NCI-H1694 (cell line): ENCODE measurements around the gene ENGASE.
A peak's percentile ranks its signal among the peaks of the same experiment; 100 is the strongest.
"Not testable (repeated sequence)": the region's sequence is repeated elsewhere in the genome, so short reads cannot be mapped to it uniquely, and the experiment has no call there.

Experiments
- DNase-seq: peaks from one replicate; lab custom pipeline; 2025; lab: John Stamatoyannopoulos, UW

The ENGASE gene

DNA sequence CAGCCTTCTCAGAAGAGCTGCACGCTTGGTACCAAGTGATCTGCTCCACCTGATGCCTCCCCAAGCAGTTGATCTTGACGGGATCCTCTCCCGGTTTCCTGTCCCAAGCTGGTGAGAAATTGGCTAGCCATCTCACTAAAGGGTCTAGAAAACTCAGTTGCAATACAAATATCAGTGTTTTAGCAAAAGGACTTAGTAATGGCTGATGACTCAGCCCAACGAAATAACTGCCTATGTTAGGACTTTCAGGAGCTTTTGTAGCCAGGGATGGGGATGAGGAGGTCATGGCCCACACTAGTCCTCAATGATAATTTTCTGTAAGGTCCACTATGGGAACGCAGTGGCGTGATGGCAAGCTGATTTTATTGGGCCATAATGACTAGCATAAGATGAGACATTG lies 23.3 kb upstream of the ENGASE start:
- DNase-seq, result no peak

DNA sequence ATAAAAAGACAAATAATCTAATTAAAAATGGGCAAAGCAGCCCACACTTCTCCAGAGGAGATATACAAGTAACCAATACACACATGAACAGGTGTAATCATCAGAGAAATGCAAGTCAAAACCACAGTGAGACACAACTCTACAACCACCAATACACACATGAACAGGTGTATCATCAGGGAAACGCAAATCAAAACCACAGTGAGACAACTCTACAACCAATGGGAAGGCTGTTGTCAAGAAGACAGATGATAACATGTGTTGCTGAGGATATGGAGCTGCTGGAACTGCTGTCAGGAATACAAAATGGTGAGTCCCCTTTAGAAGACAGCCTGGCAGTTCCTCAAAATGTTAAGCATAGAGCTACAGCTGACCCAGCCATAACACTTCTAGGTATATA lies 22.5 kb upstream of the ENGASE start:
- DNase-seq, result no peak

DNA sequence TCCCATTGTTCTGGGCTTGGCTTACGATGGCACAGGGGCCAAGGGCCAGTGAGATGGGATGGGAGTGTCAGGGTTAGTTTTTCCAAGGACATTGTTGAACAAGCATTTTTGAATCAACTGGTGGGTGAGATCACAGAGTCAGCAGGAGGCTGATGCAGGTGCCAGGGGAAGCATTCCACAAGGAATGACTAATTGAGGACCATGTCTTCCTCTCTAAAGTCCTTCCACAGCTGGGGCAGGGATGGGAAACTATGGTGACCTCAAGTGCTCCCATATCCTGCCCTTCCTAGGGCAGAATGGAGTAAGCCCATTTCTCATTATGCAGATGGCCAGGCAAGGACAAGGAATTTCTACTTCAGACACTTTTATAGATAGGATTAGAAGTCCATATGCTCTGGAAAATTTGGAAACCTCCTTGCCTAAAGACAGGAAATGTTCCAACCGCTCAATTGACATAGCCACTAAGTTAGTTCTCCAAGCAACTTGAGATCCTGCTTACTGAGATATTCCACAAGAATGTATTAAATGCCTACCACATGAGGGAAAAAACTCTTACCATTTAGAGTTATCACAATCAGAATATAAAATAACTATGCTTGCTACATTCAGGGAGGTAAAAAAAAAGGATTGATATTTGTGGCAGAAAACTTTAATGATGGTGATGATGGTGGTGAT lies 21.2 kb upstream of the ENGASE start:
- DNase-seq, result no peak

DNA sequence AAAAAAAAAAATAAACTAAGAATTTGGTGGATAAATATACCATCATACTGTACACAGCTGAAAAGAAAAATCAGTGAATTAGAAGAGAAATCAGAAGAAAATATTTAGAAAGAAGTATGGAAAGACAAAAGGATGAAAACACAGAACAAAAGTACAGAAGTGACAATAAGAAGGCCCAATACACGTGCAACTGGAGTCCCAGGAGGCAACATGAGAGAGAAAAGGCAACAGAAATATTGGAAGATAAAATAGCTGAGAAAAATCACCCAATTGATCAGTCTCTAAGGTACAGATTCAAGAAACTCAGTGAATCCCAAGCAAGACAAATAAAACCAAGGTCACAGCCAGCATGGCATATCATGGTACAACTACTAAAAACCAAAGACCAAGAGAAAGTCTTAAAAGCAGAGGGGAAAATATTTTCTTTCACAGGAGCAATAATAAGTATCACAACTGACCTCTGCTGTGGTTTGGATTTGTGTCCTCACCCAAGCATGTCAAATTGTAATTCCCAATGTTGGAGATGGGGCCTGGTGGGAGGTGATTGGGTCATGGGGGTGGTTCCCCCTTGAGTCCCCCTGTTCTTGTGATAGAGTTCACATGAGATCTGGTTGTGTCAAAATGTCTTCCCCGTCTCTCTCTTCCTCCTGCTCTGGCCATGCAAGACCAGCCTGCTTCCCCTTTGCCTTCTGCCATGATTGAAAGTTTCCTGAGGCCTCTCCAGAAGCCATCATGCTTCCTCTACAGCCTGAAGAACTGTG lies 20.2 kb upstream of the ENGASE start:
- no peak for DNase-seq

- no peak for DNase-seq
These were observed 19.4 kb upstream of the ENGASE start for GRCh38 chr17:79055197-79055596.

DNA sequence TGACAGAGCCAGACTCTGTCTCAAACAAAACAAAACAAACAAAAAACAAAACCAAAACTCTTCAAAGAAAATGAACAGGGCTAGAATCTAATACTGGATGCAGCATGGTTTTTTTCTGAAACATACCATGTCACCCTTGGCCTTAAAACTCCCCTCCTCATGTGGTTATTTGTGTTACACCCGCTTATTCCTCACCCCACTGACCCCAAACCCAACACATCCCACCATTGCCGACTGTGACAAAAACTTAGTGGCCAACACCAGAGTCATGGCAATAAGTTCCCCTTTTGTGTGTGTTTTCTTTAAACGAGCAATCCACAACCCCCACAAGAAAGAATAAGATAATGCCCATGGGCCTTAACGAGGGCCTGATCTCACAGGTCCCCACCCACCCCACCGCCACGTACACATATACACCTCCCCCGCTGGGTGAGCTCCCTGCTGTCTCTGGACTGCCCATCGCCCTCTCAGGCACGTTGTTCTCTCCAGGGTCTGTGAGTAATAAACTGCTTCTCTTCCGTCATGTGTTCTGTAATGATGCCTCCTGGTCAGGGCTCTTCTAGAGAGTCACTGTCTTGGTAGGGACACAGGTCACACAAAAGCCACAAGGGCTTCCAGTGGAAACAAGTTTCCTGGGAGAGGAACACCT lies 16.8 kb upstream of the ENGASE start:
- DNase-seq, result no peak

- no peak for DNase-seq
These were observed 11.9 kb upstream of the ENGASE start for GRCh38 chr17:79062691-79063090.

GRCh38 chr17:79064026-79064425 lies 10.6 kb upstream of the ENGASE start:
- DNase-seq, result no peak

GRCh38 chr17:79065105-79065670 lies 9.4 kb upstream of the ENGASE start:
- peak; percentile 10 for DNase-seq

GRCh38 chr17:79066963-79067362 lies 7.7 kb upstream of the ENGASE start:
- no peak for DNase-seq

- no peak for DNase-seq
These were observed 4.3 kb upstream of the ENGASE start for GRCh38 chr17:79070266-79070880.

DNA sequence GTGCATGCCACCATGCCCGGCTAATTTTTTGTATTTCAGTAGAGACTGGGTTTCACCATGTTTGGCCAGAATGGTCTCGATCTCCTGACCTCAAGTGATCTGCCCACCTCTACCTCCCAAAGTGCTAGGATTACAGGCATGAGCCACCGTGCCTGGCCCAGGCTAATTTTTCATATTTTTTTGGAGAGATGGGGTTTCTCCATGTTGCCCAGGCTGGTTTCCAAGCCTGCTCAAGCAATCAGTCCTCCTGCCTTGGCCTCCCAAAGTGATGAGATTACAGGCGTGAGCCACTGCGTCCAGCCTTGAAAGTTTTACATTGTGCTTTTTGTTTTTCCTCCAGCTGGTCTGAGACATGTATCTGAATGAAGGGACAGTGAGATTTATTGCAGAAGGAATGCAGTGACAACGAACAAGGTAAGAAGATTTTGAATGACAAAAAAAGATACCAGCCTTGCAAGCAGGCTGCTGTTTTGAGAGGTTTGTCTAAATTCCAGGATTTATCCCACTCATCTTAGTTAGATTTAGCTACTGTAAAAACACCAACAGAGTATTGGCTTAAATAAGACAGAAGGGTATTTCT lies 3.4 kb upstream of the ENGASE start:
- DNase-seq, result no peak

DNA sequence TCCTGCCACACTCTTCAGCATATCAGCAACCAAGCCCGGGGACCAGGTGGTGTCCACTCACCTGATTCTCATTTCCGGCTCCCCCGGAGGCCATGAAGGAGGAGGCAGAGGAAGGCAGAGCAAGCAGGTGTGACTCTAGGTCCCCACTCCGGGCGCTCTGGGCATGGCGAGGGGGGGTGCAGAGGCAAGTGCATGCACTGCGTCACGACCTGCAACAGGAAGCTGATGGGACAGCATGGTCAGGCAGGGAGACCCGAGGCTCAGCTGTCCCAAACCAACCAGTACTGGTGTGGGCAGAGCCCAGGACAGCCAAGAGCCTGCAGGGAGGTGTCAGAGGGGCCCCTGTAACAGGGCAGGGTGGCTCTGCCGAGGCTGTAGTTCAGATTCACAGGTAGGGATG lies 2.1 kb upstream of the ENGASE start:
- no peak for DNase-seq

DNA sequence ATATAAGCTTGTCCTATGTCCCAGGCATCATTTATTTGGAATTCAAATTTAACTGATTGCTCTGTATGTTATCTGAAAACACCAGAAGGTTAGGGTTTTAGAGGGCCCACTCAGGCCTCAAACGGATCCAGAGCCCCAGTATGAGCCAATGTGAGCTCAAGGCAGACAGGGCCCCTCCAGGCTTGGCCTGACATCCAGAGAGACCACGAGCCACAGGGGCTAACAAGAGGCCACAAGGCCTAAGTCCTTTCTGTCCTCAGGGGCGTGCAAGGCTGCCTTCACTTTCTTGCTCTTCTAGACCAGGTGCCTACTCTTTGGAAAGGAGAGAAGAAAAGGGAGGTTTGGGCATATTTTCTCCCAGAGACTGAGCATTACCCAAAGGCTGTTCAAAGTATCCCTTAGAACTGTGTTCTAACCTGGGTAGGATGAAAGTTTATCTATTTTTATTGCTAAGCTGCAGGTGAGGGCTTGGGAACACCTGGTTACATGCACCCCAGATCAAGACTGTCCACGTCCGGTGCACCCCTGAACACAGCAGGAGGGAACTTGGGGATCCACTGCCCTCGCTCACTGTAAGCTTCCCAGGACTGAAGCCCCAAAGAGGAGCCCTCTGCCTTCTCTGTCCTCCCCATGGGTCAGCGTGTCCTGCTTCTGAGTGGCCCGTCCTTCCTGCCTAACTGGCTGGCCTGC lies 1.5 kb upstream of the ENGASE start:
- no peak for DNase-seq

DNA sequence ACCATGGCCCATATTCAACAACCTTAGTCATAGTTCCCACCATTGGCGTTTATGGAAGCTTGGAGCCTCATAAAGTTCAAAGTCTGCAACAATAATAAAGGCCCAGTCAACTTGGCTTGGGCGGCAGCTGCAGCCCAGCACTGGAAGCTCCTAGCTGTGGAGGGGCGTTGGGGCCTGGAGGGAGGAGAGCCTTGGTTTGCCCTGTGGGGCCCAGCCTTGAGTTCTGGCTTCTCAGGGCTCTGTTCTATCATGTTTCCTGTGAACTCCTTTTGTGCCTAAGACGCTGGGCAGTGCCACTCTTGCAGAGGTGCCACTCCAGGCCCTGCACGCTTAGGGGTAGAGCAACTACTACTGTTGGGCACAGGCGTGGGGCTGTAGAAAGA lies 927 bp upstream of the ENGASE start:
- DNase-seq, result no peak

DNA sequence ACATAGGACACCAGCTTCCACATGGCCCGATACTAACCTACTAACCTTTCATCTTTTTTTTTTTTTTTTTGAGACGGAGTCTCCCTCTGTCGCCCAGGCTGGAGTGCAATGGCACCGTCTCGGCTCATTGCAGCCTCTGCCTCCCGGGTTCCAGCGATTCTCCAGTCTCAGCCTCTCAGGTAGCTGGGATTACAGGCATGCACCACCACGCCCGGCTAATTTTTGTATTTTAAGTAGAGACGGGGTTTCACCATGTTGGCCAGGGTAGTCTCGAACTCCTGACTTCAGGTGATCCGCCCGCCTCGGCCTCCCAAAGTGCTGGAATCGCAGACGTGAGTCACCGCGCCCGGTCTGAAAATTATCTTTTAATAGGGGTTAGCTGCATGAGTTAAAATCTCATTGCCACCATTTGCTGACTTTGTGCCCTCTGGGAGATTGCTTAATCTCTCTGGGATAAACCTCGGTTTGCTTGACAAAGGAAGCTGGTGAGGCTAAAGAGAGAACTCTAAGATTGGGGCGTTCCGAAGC lies 439 bp upstream of the ENGASE start:
- DNase-seq, result not testable (repeated sequence)

DNA sequence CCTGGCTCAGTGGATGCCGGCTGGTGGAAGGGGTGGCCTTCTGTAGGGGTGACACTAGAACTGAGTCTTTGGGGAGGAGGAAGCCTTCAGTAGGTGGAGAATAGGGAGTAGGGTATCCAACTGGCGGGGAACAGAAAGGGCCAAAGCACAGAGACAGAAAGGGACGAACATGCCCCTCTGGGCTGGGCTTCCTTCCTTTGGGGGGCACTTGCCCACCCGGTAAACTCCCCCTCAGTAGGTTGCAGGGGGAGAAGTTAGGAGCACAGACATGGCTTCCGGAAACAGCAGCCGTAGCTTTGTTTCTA lies 774 bp downstream of the ENGASE start:
- DNase-seq, result no peak

- DNase-seq, result no peak
These were observed 1.3 kb downstream of the ENGASE start for GRCh38 chr17:79075861-79076406.

GRCh38 chr17:79077587-79077986 lies 3.0 kb downstream of the ENGASE start:
- no peak for DNase-seq

DNA sequence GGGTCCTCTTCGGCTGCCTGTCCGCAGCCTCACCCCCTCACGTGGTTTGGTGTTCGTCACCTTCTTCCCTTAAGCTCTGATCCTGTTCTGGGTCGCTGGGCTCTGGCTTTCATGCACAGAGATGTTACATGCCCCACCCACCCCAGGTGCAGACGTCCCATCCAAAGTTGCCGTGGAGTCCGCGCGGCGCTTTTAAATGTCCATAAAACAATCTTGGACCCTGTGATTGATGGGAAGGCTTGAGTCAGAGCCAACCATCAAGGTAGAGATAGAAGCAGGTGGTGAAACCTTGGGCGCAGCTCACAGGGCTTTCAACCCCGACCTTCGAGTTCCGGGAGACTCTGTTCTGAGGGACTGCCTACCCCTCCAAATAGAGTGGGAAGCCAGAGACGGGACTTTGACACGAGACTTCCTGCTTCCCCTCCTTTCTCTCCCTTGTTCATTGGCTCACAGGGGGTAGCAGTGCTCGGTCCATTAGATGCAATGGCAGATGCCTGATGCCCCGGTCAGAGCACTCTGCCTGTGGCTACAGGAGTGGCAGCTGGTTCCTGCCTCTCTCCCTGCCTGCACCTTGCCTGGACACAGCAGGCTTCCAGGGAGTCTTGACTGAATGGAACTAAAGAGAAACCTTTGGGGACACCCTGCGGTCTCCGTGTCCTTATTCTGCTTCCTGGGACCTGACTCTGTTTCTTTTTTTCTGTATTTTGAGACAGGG lies 4.0 kb downstream of the ENGASE start:
- DNase-seq, result no peak
